Chondrocyte (in vitro differentiated cells): ENCODE data around the gene CEP85. TPM values are rescaled to one million over a fixed set of nuclear protein-coding genes. Genes with fewer than 3 reads are reported as not detected.

Experiments
- DNase-seq: peaks from one replicate; pipeline ENCODE4 v3.0.0; 2021; ENCODE audit warnings: mixed read lengths, low spot score
- H3K27ac Mint-ChIP-seq: one replicate; pipeline ENCODE4 v1.8.0; 2021; ENCODE audit warnings: mild to moderate bottlenecking, moderate library complexity, mixed read lengths; ENCODE audit not compliant: unreplicated experiment
- H3K27me3 Mint-ChIP-seq: 2 replicates; pipeline ENCODE4 v1.8.0; 2021; ENCODE audit warnings: low read depth, mixed read lengths
- H3K36me3 Mint-ChIP-seq: 2 replicates; pipeline ENCODE4 v1.8.0; 2021; ENCODE audit warnings: low read depth, mixed read lengths
- H3K4me1 Mint-ChIP-seq: 2 replicates; pipeline ENCODE4 v1.8.0; 2021; ENCODE audit warnings: low read depth, mild to moderate bottlenecking, mixed read lengths
- H3K4me3 Mint-ChIP-seq: one replicate; pipeline ENCODE4 v1.8.0; 2021; ENCODE audit warnings: mild to moderate bottlenecking, moderate library complexity, mixed read lengths; ENCODE audit not compliant: unreplicated experiment
- H3K9me3 Mint-ChIP-seq: 2 replicates; pipeline ENCODE4 v1.8.0; 2021; ENCODE audit warnings: low read depth, mixed read lengths
- CTCF ChIP-seq: fragments of 200-600 bp; sonication (generic); IDR thresholded peaks from 2 replicates; pipeline ENCODE4 v1.5.0; 2021; ENCODE audit warnings: antibody characterized with exemption, mild to moderate bottlenecking, moderate library complexity
- total RNA-seq: library from RNA; stranded (reverse); gene quantifications from 3 replicates; pipeline ENCODE4 v1.2.1, GENCODE V29; 2021

CEP85 gene
- total RNA-seq, 1 donor from 2014 or later, result 13.1 TPM

- Mint-ChIP-seq H3K36me3 (peaks cover 42% of the 10 kb centered on the region), H3K27me3 (no peaks in the 10 kb centered on the region), H3K4me1 (peaks cover 4% of the 10 kb centered on the region), H3K9me3 (no peaks in the 10 kb centered on the region), H3K27ac (no peak overlapping the region), H3K4me3 (no peak overlapping the region)
- DNase-seq, result no peak
- no peak for TF ChIP-seq CTCF
Measured at GRCh38 chr1:26259578-26259977, 25.6 kb downstream of the CEP85 start.

- no peak for DNase-seq
- no peak for TF ChIP-seq CTCF
- Mint-ChIP-seq H3K4me1 (no peaks in the 10 kb centered on the region), H3K36me3 (peaks cover 36% of the 10 kb centered on the region), H3K27me3 (no peaks in the 10 kb centered on the region), H3K27ac (no peak overlapping the region), H3K9me3 (no peaks in the 10 kb centered on the region), H3K4me3 (no peak overlapping the region)
Measured at GRCh38 chr1:26263212-26263611, 29.2 kb downstream of the CEP85 start.

- Mint-ChIP-seq H3K27ac (no peak overlapping the region), H3K36me3 (peaks cover 41% of the 10 kb centered on the region), H3K27me3 (no peaks in the 10 kb centered on the region), H3K9me3 (peaks cover 7% of the 10 kb centered on the region), H3K4me1 (no peaks in the 10 kb centered on the region), H3K4me3 (no peak overlapping the region)
- TF ChIP-seq CTCF, result no peak
- DNase-seq, result no peak
Measured at GRCh38 chr1:26265405-26265804, 31.4 kb downstream of the CEP85 start.

GRCh38 chr1:26268290-26269197, 34.5 kb downstream of the CEP85 start:
- Mint-ChIP-seq H3K27ac (no peak overlapping the region), H3K27me3 (no peaks in the 10 kb centered on the region), H3K36me3 (peaks cover 33% of the 10 kb centered on the region), H3K9me3 (peaks cover 7% of the 10 kb centered on the region), H3K4me1 (no peaks in the 10 kb centered on the region), H3K4me3 (no peak overlapping the region)
- TF ChIP-seq CTCF, result no peak
- no peak for DNase-seq

- peaks cover 1% of the 10 kb centered on the region for H3K4me1 Mint-ChIP-seq
- peaks cover 30% of the 10 kb centered on the region for H3K36me3 Mint-ChIP-seq
- H3K27ac Mint-ChIP-seq, result no peak overlapping the region
- no peak overlapping the region for H3K4me3 Mint-ChIP-seq
- no peaks in the 10 kb centered on the region for H3K27me3 Mint-ChIP-seq
- no peak for TF ChIP-seq CTCF
- no peak for DNase-seq
- H3K9me3 Mint-ChIP-seq, result peaks cover 7% of the 10 kb centered on the region
Measured at GRCh38 chr1:26269198-26269550, 35.2 kb downstream of the CEP85 start.
